Spleen (tissue), 11 donors: ENCODE data around the gene CCDC92B. TPM values are rescaled to one million over a fixed set of nuclear protein-coding genes. Genes with fewer than 3 reads are reported as not detected.

ENCODE experiments used
- DNase-seq: peaks from one replicate; pipeline ENCODE4 v3.0.0-alpha.2; 2020
- H3K27ac ChIP-seq, 8 donors: fragments of 200-600 bp; sonication (generic) in 7 of 8; 1 replicate in 4 of 8; 2 replicates in 4 of 8; pipeline versions ENCODE4 v1.5.0 to v1.8.0; 2016 to 2021; ENCODE audit warnings: inconsistent platforms in 4 of 8, mild to moderate bottlenecking in 4 of 8, moderate library complexity in 1 of 8
- H3K27me3 ChIP-seq, 7 donors: fragments of 200-600 bp; sonication (generic) in 6 of 7; replicated peaks in 1 of 7; 1 replicate in 4 of 7; 2 replicates in 3 of 7; pipeline versions ENCODE4 v1.5.0 to v1.8.0; 2016 to 2021; ENCODE audit warnings: inconsistent platforms in 3 of 7, mild to moderate bottlenecking in 1 of 7
- H3K36me3 ChIP-seq, 6 donors: fragments of 200-600 bp; sonication (generic) in 5 of 6; 1 replicate in 4 of 6; 2 replicates in 2 of 6; pipeline versions ENCODE4 v1.5.0 to v1.8.0; 2016 to 2021; ENCODE audit warnings: inconsistent platforms in 2 of 6
- H3K4me1 ChIP-seq, 6 donors: fragments of 200-600 bp; sonication (generic) in 5 of 6; 1 replicate in 3 of 6; 2 replicates in 3 of 6; pipeline versions ENCODE4 v1.5.0 to v1.8.0; 2016 to 2021; ENCODE audit warnings: inconsistent platforms in 3 of 6
- H3K4me3 ChIP-seq, 8 donors: fragments of 200-600 bp; sonication (generic) in 7 of 8; 1 replicate in 4 of 8; 2 replicates in 4 of 8; pipeline versions ENCODE4 v1.5.0 to v1.8.0; 2016 to 2021; ENCODE audit warnings: inconsistent platforms in 4 of 8, mild to moderate bottlenecking in 4 of 8, moderate library complexity in 2 of 8
- H3K9me3 ChIP-seq, 8 donors: fragments of 200-600 bp; sonication (generic) in 7 of 8; 1 replicate in 4 of 8; 2 replicates in 4 of 8; pipeline versions ENCODE4 v1.5.0 to v1.8.0; 2016 to 2021; ENCODE audit warnings: inconsistent platforms in 4 of 8
- POLR2A ChIP-seq, 3 donors: fragments of 450-650 bp; IDR thresholded peaks; one replicate each; pipeline ENCODE4 v1.5.1; 2017; ENCODE audit warnings: antibody characterized with exemption in 3 of 3, mild to moderate bottlenecking in 1 of 3
- POLR2AphosphoS5 ChIP-seq, 3 donors: sonication (generic); formaldehyde crosslinking; IDR thresholded peaks; one replicate each; pipeline ENCODE4 v1.5.1; 2017; ENCODE audit warnings: antibody characterized with exemption in 3 of 3
- WGBS, 5 donors: extraction: QIAGEN DNeasy Blood & Tissue Kit in 3 of 5; methylation state at CpG; one replicate each; pipeline versions ENCODE4 v1.1.5 to v1.1.7; 2013 to 2018; 5-methylcytosine and 5-hydroxymethylcytosine counted together
- intact Hi-C: fragments of 100-400 bp; cut with DNase I; formaldehyde crosslinking; loops from one replicate; pipeline ENCODE4 v1.15.0; 2023; ENCODE audit warnings: low total_unique reads
- polyA plus RNA-seq, 3 donors: library from polyadenylated mRNA; stranded (reverse); fragments of 200-250 nt; gene quantifications; one replicate each; pipeline ENCODE4 v1.2.1, GENCODE V29; 2013
- total RNA-seq, 7 donors: library from RNA; depleted of rRNA in 3 of 7; stranded (reverse); fragments of >200 nt in 3 of 7; fragmentation: NEBNext Ultra II Directional in 4 of 7; extraction: Animal tissue kit (Norgen Biotek cat#: 25700) in 4 of 7; gene quantifications; one replicate each; pipeline versions ENCODE4 v1.1.0 to v1.2.1, GENCODE V29; 2016 to 2021
- TF ChIP-seq, protein P1 (sequence below), 11 experiments: fragments of 200-600 bp in 7 of 11; fragments of 450-650 bp in 4 of 11; sonication (generic) in 4 of 11; IDR thresholded peaks in 8 of 11; conservative IDR thresholded peaks in 3 of 11; 1 replicate in 7 of 11; 2 replicates in 4 of 11; pipeline versions ENCODE4 v1.4.0 to v1.8.0; 2016 to 2021; ENCODE audit warnings: antibody characterized with exemption in 11 of 11, inconsistent platforms in 4 of 11, mild to moderate bottlenecking in 1 of 11
- donor health status: healthy with polysubstance abuse.
- donor health status: DM: no; HTN: no; CAD: no; lungs with moderate emphysema.
- donor health status: DM: no; HTN: no; CAD: no.
- donor health status: Bipolar disorder and iron deficiency.
- donor health status: healthy.
- donor health status: DM: no; HTN: no; CAD: no.
- donor health status: DM: yes; HTN: yes; CAD: no.

Gene CCDC92B
- total and polyA plus RNA-seq, 10 donors: 0.03 to 0.26 (median 0.20) TPM; not detected in 3

DNA sequence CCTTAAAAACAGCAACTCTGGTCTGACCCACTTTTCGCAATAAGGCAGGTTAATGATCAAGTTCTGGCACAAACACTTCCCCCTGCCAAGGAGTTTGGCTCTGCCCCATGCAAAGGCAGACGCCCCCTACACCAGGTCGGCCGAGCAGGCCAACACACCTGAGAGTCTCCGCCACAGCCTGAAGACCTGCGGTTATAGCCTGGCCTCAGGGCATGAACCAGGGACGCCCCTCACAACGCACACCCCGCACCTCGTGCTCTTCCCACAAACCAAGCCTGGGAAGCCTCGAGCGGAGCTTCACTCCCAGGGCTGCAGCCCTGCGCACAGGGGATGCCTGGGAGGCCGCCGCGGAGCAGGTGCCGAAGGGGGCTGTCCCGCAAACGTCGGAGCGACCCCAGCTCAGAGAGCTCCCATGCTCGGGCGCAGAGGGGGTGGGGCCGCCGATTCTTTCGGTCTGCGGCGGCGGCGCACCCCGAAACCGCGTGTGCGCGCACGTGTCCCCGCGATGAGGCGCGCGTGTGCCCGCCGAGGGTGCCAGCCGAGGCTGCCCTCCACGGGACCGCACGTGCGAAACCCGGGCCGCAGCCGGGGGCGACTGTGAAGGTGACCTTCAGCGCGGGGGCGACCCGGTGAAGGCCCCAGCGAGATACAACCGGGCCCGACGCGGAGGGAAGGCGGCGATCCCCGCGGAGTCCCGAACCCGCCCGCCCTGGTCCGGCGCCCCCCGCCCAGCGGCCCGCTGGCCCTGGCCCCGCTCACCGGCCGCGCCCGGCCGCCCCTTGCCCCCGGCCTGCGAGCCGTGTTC is 38.4 kb downstream of the CCDC92B start:
- Histone ChIP-seq H3K4me1 (peaks cover 39 to 70% (median 54%) of the 10 kb centered on the region in 6 donors), H3K27ac (peak overlapping the region; percentile 79 to 90 (median 82)), H3K36me3 (no peaks in the 10 kb centered on the region), H3K9me3 (no peaks in the 10 kb centered on the region), H3K27me3 (no peaks in the 10 kb centered on the region), H3K4me3 (peak overlapping the region; percentile 89 to 98 (median 93))
- 0 to 3% (median 1%) methylated on average over 26 to 82 of the region's 82 CpGs for WGBS, 5 donors
- TF ChIP-seq, protein P1, sequence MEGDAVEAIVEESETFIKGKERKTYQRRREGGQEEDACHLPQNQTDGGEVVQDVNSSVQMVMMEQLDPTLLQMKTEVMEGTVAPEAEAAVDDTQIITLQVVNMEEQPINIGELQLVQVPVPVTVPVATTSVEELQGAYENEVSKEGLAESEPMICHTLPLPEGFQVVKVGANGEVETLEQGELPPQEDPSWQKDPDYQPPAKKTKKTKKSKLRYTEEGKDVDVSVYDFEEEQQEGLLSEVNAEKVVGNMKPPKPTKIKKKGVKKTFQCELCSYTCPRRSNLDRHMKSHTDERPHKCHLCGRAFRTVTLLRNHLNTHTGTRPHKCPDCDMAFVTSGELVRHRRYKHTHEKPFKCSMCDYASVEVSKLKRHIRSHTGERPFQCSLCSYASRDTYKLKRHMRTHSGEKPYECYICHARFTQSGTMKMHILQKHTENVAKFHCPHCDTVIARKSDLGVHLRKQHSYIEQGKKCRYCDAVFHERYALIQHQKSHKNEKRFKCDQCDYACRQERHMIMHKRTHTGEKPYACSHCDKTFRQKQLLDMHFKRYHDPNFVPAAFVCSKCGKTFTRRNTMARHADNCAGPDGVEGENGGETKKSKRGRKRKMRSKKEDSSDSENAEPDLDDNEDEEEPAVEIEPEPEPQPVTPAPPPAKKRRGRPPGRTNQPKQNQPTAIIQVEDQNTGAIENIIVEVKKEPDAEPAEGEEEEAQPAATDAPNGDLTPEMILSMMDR (IDR thresholded peaks at IDR 0.05 in 8 of 11, conservative IDR thresholded peaks at IDR 0.05 in 3 of 11): no peak
- TF ChIP-seq POLR2AphosphoS5 (IDR thresholded peaks at IDR 0.05) (no peak), POLR2A (IDR thresholded peaks at IDR 0.05) (no peak)
- intact Hi-C loops: no loop called here
- no peak for DNase-seq

DNA sequence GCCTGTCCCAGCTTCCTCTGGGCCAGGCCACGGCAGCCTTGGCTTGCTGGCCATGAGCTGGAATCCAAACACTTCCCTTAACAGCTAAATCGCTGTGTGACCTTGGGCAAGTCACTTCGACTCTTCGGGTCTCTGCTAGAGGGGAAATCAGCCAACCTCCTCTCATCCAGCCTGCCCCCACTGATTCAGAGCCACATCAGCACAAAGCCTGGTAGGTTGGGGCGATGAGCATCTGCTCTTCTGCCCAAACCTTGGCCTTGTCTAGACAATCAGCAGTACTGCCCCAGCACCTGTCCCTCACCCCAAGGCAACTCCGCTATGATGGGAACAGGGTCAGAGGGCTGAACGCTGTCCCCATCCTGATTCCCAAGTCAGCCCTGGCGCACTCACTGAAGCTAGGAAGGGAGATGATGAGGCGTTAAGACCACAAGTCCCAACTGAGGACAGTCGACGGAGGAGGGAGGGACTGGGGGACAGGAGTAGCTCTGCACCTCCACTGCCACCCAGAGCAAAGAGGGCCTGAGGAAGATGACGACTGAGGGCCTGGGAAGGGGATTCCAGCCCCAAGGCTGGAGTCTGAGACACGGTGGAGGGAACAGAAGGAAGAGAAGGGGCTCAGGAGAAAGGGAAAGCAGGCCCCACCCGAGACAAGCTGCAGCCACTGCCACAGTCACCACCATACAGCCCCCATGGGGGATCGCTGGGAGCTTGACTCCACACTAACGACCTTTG is 39.2 kb downstream of the CCDC92B start:
- Histone ChIP-seq H3K27ac (peak overlapping the region in 6 of 8 donors; percentile 58 to 90 (median 84)), H3K36me3 (no peaks in the 10 kb centered on the region), H3K27me3 (no peaks in the 10 kb centered on the region), H3K4me3 (peak overlapping the region; percentile 89 to 98 (median 93)), H3K9me3 (no peaks in the 10 kb centered on the region), H3K4me1 (peaks cover 39 to 78% (median 54%) of the 10 kb centered on the region in 6 donors)
- intact Hi-C loops: no loop called here
- no peak for DNase-seq
- no peak for TF ChIP-seq POLR2A (IDR thresholded peaks at IDR 0.05)
- peak in 2 of 3 donors; percentile 26 to 51 for TF ChIP-seq POLR2AphosphoS5 (IDR thresholded peaks at IDR 0.05)
- WGBS, 5 donors: 35 to 50% (median 36%) methylated on average over 16 of the region's 16 CpGs

DNA sequence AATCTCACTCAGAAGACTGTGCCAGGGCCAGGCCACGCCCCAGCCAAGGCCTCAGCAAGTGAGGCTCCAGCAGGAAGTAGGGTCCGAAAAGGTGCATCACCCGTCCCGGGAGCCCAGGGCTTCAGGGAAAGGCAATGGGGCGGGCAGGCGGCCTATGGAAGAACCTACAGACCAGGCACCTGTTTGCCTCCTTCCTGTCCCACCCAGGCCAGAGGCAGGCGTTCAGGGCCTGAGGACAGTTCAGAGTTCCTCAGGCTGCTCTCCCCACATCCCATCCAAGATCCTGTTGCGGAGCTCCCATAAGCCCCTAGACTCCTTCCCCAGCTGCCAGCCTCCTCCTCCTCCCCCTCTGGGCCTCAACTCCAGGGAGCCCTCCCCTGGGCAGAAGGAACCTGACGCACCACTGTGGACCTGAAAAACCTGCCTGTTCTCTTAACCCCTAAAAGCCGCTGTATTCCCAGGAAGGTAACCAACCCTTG is 40.2 kb downstream of the CCDC92B start:
- Histone ChIP-seq H3K9me3 (no peaks in the 10 kb centered on the region), H3K4me3 (peak overlapping the region in 4 of 8 donors; percentile 92 to 98 (median 96)), H3K27ac (peak overlapping the region in 7 of 8 donors; percentile 3 to 90 (median 83)), H3K36me3 (peaks cover 0 to 7% (median 2%) of the 10 kb centered on the region in 6 donors), H3K27me3 (no peaks in the 10 kb centered on the region), H3K4me1 (peaks cover 39 to 81% (median 54%) of the 10 kb centered on the region in 6 donors)
- peak in 1 of 3 donors; percentile 32 for TF ChIP-seq POLR2AphosphoS5 (IDR thresholded peaks at IDR 0.05)
- TF ChIP-seq, protein P1 (IDR thresholded peaks at IDR 0.05 in 8 of 11, conservative IDR thresholded peaks at IDR 0.05 in 3 of 11): no peak
- 51 to 70% (median 57%) methylated on average over 9 to 10 of the region's 10 CpGs for WGBS, 5 donors
- DNase-seq: no peak
- intact Hi-C loops: no loop called here

DNA sequence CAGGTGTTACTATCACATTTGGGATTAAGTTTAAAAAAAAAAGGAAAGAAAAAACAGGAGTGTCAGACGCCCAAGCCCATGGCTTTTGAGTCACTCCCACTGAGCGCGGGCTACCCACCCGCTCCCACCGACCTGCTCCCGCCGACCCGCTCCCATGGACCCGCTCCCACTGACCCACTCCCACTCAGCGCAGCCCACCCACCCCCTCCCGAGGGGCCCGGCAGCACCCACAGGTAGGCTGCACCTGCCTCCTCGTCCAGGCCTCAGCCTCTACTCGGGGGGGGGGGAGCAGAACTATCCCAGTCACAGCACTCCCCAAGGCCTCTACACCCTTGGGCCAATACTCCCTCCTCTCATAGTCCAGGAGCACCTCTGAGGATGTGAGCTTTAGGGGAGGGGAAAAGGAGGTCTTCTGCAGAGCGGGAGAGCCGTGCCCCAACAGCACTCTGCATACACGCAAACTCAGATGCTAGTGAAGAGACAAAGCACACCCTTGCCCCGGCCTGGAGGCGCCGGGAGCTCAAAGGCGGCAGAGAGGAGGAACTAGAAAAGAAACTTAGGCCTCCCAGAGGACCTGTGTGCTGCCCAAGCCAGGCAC is 40.8 kb downstream of the CCDC92B start:
- Histone ChIP-seq H3K4me1 (peaks cover 39 to 81% (median 54%) of the 10 kb centered on the region in 6 donors), H3K27ac (peak overlapping the region in 7 of 8 donors; percentile 3 to 90 (median 83)), H3K36me3 (peaks cover 0 to 12% (median 7%) of the 10 kb centered on the region in 6 donors), H3K4me3 (peak overlapping the region in 3 of 8 donors; percentile 92 to 98 (median 97)), H3K27me3 (no peaks in the 10 kb centered on the region), H3K9me3 (no peaks in the 10 kb centered on the region)
- intact Hi-C loops: no loop called here
- TF ChIP-seq POLR2A (IDR thresholded peaks at IDR 0.05) (no peak), POLR2AphosphoS5 (IDR thresholded peaks at IDR 0.05) (no peak)
- TF ChIP-seq, protein P1 (IDR thresholded peaks at IDR 0.05 in 8 of 11, conservative IDR thresholded peaks at IDR 0.05 in 3 of 11): no peak
- no peak for DNase-seq
- WGBS, 5 donors: 74 to 91% (median 83%) methylated on average over 19 to 21 of the region's 21 CpGs
